Measurements from ENCODE around the gene KCNMA1. TPM values are rescaled to one million over a fixed set of nuclear protein-coding genes. Genes with fewer than 3 reads are reported as not detected.

Gene KCNMA1
- total RNA-seq, 1 experiment from 2014 or later: 143 TPM

GRCh38 chr10:77339166-77339565 lies 298.4 kb downstream of the KCNMA1 start:
- no peaks in the 10 kb centered on the region for H3K36me3 ChIP-seq (ENCODE audit: low read depth, low read length)
- no TSS peak for BruUV-seq (replicated peaks)
- H3K4me3 ChIP-seq (ENCODE audit: low read length): no peak overlapping the region
- no peak overlapping the region for H3K4me2 ChIP-seq (ENCODE audit: low read length)
- ATAC-seq (no peak), DNase-seq (no peak)
- H3K9me2 ChIP-seq (replicated peaks; ENCODE audit: low read length): 0 out of 2 replicates have a peak, but pooled peaks cover 6% of the 10 kb centered on the region
- intact Hi-C loops (cut with micrococcal nuclease): no loop called here
- no peaks in the 10 kb centered on the region for H4K20me1 ChIP-seq (ENCODE audit: low read length)
- H3K4me1 ChIP-seq (ENCODE audit: insufficient read depth, low read length): peaks cover 3% of the 10 kb centered on the region; the same call in 1 of the 2 replicates
- H3F3A ChIP-seq (ENCODE audit: low read length, unreplicated experiment): no peaks in the 10 kb centered on the region
- TF ChIP-seq CTCF (conservative IDR thresholded peaks at IDR 0.05; ENCODE audit: low read depth, low read length) (no peak), EZH2 (IDR thresholded peaks at IDR 0.05; ENCODE audit: low read length, unreplicated experiment) (no peak), EZH2phosphoT487 (IDR thresholded peaks at IDR 0.05; ENCODE audit: borderline replicate concordance, low read length) (no peak)
- ChIA-PET POLR2A (ENCODE audit: unreplicated experiment) (no interaction called here), CTCF (no interaction called here)
- no peak overlapping the region for H2AFZ ChIP-seq (ENCODE audit: low read length)
- no peaks in the 10 kb centered on the region for H3K9me3 ChIP-seq (ENCODE audit: low read length)
- no peaks in the 10 kb centered on the region for H3K27me3 ChIP-seq (ENCODE audit: low read length)
- no peak overlapping the region for H3K9ac ChIP-seq (ENCODE audit: low read length)
- H3K79me2 ChIP-seq (ENCODE audit: low read length): no peaks in the 10 kb centered on the region
- H3K27ac ChIP-seq (ENCODE audit: low read length): no peak overlapping the region

GRCh38 chr10:77338143-77338542 lies 299.5 kb downstream of the KCNMA1 start:
- Histone ChIP-seq H3K27me3 (ENCODE audit: low read length) (no peaks in the 10 kb centered on the region), H3F3A (ENCODE audit: low read length, unreplicated experiment) (no peaks in the 10 kb centered on the region), H3K9me2 (replicated peaks; ENCODE audit: low read length) (no peaks in the 10 kb centered on the region), H2AFZ (ENCODE audit: low read length) (no peak overlapping the region), H3K4me3 (ENCODE audit: low read length) (no peak overlapping the region), H3K9ac (ENCODE audit: low read length) (no peak overlapping the region), H3K4me1 (ENCODE audit: insufficient read depth, low read length) (peaks cover 6% of the 10 kb centered on the region; the same call in 1 of the 2 replicates), H3K79me2 (ENCODE audit: low read length) (no peaks in the 10 kb centered on the region), H3K27ac (ENCODE audit: low read length) (no peak overlapping the region), H3K4me2 (ENCODE audit: low read length) (no peak overlapping the region), H3K36me3 (ENCODE audit: low read depth, low read length) (no peaks in the 10 kb centered on the region), H3K9me3 (ENCODE audit: low read length) (no peaks in the 10 kb centered on the region), H4K20me1 (ENCODE audit: low read length) (no peaks in the 10 kb centered on the region)
- no TSS peak for BruUV-seq (replicated peaks)
- ChIA-PET CTCF (no interaction called here), POLR2A (ENCODE audit: unreplicated experiment) (interaction anchor here (0.6 kb wide), 1 partner anchor 621 kb away, joined by 5 read pairs; no protein-coding TSS in a partner anchor)
- ATAC-seq (no peak), DNase-seq (no peak)
- intact Hi-C loops (cut with micrococcal nuclease): no loop called here
- no peak for TF ChIP-seq CTCF (conservative IDR thresholded peaks at IDR 0.05; ENCODE audit: low read depth, low read length)
- no peak for TF ChIP-seq EZH2 (IDR thresholded peaks at IDR 0.05; ENCODE audit: low read length, unreplicated experiment)
- TF ChIP-seq EZH2phosphoT487 (IDR thresholded peaks at IDR 0.05; ENCODE audit: borderline replicate concordance, low read length): no peak

GRCh38 chr10:77334501-77334900 lies 303.1 kb downstream of the KCNMA1 start:
- no peak overlapping the region for H2AFZ ChIP-seq (ENCODE audit: low read length)
- no TSS peak for BruUV-seq (replicated peaks)
- no peak overlapping the region for H3K4me2 ChIP-seq (ENCODE audit: low read length)
- peaks cover 6% of the 10 kb centered on the region; the same call in 1 of the 2 replicates for H3K4me1 ChIP-seq (ENCODE audit: insufficient read depth, low read length)
- no peaks in the 10 kb centered on the region for H3K9me2 ChIP-seq (replicated peaks; ENCODE audit: low read length)
- H3K27me3 ChIP-seq (ENCODE audit: low read length): no peaks in the 10 kb centered on the region
- no peaks in the 10 kb centered on the region for H3K9me3 ChIP-seq (ENCODE audit: low read length)
- DNase-seq: peak; percentile 80
- TF ChIP-seq CTCF (conservative IDR thresholded peaks at IDR 0.05; ENCODE audit: low read depth, low read length) (no peak), EZH2 (IDR thresholded peaks at IDR 0.05; ENCODE audit: low read length, unreplicated experiment) (no peak), EZH2phosphoT487 (IDR thresholded peaks at IDR 0.05; ENCODE audit: borderline replicate concordance, low read length) (no peak)
- no peak overlapping the region for H3K27ac ChIP-seq (ENCODE audit: low read length)
- H3K4me3 ChIP-seq (ENCODE audit: low read length): no peak overlapping the region
- H3K9ac ChIP-seq (ENCODE audit: low read length): no peak overlapping the region
- no peaks in the 10 kb centered on the region for H4K20me1 ChIP-seq (ENCODE audit: low read length)
- ATAC-seq: no peak
- no peaks in the 10 kb centered on the region for H3K79me2 ChIP-seq (ENCODE audit: low read length)
- H3F3A ChIP-seq (ENCODE audit: low read length, unreplicated experiment): no peaks in the 10 kb centered on the region
- intact Hi-C loops (cut with micrococcal nuclease): no loop called here
- CTCF ChIA-PET: no interaction called here
- POLR2A ChIA-PET (ENCODE audit: unreplicated experiment): no interaction called here
- no peaks in the 10 kb centered on the region for H3K36me3 ChIP-seq (ENCODE audit: low read depth, low read length)

All from PC-3 (cell line).